ENCODE results near the gene MYH8.

Gene MYH8
- 0 reads per million in 2 donors for total RNA-seq

- no peak for DNase-seq
These were observed at the start of gene MYH8 for GRCh38 chr17:10421900-10422542. Gene MYH8 (minus strand): TSS chr17:10421950. CDS start chr17:10420227, 1,723 bp downstream.

- DNase-seq, result no peak
These were observed 47.7 kb upstream of the MYH8 start, which contains the start of gene MYH4 for GRCh38 chr17:10469459-10469858. Gene MYH4 (minus strand): TSS chr17:10469559. CDS start chr17:10466745, 2,814 bp downstream.

DNA sequence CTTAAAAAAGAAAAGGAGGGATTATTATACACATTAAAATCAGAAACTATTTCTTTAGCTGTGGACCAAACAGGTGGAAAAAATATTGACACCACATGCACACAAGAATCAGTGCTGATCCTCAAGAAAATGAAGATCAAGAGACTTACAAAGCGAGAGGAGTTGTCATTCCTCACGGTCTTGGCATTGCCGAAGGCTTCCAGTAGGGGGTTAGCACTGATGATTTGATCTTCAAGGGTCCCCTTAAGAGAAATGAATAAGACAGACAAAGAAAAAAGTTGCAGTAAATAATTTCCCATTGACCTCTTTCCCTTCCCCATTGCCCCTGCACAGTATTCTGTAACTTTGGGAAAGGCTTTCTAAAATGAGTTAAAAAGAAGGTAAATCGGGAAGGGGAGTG is 41.7 kb upstream of the MYH8 start:
- no peak for DNase-seq

- no peak for DNase-seq
These were observed 38.3 kb upstream of the MYH8 start for GRCh38 chr17:10460062-10460461.

GRCh38 chr17:10458701-10459100 is 37.0 kb upstream of the MYH8 start:
- no peak for DNase-seq

DNA sequence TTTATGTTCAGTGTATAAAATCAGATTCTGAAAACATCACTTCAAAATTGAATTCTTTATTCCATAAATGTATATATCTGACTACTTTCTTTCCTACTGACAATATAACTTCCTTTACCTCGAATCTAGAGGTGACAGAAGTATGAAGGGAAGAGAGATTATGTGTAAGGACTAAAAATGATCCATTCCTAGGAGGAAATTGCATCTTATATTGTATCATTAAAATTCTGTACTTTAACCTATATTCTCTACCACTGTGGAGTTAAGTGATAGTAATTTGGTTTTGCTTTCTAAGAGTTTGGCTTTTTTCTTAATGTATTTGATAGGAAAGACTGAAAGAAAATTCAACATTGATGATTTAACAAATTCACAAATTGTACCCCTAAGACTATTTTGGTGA is 36.2 kb upstream of the MYH8 start:
- DNase-seq, result no peak

DNA sequence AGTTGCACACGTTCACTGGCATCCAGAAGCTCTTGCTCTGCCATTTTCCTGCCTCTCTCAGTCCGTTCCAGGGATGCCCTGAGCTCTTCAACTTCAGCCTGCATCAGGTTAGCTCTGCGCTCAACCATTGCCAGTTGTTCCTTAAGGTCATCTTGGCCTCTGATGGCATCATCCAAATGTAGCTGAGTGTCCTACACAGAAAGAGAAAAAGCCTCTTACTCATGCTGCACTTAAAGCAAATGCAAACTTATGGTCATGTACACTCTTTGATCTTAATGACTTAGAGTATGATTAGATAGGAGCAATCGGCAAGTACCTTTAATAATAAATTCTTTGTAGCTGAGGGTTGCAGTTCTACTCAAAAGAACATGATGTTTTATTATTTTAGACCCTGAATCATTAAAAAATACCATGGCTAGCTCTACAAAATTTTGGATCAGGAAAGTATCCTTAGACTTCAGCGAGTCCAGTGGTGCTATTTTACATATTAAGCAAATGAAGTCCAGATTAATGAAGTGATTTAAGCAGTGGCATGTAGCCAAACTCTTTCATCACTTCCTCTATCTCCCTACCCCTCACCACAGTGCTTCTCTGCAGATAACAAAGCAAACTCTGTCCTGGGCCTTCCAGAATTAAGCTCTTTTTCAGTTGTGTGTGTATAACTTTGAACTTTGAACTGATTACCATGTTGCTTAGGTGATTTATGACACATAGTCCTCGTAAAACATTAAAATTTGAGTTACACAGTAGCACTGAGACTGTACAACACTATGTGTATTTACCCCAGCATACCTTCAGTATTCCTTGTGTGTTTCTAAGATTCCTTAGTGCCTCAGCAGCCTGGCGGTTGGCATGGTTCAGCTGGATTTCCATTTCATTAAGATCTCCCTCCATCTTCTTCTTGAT is 25.5 kb upstream of the MYH8 start:
- DNase-seq, result no peak

- DNase-seq, result no peak
These were observed 18.1 kb upstream of the MYH8 start for GRCh38 chr17:10439816-10440215.

DNA sequence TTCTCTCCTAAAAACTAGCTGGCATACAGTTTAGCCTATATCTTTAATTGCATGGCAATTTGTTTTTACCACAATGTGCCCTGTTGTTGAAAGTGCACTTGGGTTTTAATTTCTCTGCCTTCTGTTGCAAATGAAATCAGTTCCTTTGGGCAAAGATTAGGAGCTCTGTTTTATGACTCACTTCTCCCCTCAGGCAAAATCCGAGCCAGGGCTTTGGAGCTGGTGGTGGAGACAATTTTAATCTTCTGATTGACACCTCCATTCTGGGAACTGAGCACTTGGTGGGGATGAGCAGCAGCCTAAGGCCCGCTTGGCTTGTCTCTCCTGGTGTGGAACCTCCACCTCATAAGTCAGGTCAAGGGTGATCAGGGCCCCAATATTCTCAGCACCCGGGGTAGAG is 13.3 kb upstream of the MYH8 start:
- DNase-seq, result no peak

- no peak for DNase-seq
These were observed 7.8 kb upstream of the MYH8 start for GRCh38 chr17:10429421-10430045.

- DNase-seq, result no peak
These were observed 7.0 kb upstream of the MYH8 start for GRCh38 chr17:10428781-10429180.

DNA sequence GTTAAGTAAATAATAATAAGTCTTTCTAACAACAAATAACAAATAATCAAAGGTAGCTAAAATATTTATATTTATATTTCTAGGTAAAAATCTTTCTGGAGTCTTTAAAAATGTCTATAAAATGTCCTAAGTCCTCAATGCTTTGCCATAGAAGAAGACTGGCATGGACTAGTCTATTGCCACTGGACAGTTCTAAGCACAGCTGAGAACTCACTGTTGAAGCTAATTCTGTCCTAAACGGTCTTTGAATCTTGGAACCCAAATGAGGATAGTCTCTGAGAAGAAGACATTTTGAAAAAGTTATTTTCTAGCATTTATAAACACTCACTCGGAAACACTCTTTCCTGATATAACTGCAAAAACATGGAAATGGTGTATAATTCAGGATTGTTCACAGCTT is 539 bp downstream of the MYH8 start:
- no peak for DNase-seq

DNA sequence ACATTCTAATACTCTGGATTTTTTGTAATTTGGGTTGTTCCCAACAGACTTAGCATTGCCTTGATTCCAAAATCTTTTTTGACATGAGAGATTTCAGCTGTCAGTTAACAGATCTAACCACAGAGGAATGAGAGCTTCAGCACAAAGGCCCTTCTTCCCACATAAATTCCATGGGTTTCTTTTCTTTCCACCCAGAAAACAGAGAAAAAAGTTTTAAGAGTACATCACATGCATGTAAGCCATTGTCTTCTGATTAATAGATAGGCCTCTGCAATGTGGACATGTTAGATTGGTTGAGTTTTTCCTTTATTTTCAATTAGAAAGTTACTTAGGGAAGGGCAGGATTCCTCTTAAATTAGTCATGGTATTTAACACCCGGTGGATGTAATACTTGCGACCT is 939 bp downstream of the MYH8 start:
- DNase-seq, result no peak

DNA sequence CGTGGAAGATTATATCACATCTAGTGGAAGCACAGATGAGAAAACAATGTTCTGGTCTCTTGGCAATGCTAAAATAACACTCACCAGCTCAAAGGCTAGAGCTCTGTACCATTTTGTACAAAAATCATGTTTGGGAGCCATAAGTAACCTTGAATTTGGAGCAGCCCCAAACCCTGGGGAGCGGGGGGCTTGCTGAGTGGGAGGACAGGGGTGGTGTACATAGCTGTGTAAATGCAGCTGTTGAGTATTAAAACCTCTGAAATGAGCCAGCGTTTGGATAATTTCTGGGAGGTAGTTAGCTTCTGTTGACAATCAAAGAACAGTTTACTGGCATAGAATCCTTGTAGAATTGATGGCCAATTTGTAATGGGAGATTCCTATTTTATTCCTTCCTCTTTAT is 4.3 kb downstream of the MYH8 start:
- no peak for DNase-seq

DNA sequence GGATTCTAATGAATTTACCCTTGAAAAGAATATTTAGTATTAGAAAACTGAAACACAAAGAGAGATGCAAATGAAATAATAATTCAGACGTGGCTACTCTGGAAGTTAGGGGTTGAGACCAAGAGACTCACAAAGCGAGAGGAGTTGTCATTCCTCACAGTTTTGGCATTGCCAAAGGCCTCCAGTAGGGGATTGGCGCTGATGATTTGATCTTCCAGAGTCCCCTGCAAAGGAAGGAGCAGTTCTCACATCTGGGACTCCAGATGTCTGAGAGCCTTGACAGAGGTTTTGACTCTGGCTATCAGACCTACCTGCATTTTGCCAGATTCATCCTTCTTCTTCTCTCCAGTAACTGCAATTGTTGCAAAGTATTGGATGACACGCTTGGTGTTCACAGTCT is 6.6 kb downstream of the MYH8 start:
- DNase-seq, result no peak

GRCh38 chr17:10403589-10403988 is 18.2 kb downstream of the MYH8 start:
- no peak for DNase-seq

DNA sequence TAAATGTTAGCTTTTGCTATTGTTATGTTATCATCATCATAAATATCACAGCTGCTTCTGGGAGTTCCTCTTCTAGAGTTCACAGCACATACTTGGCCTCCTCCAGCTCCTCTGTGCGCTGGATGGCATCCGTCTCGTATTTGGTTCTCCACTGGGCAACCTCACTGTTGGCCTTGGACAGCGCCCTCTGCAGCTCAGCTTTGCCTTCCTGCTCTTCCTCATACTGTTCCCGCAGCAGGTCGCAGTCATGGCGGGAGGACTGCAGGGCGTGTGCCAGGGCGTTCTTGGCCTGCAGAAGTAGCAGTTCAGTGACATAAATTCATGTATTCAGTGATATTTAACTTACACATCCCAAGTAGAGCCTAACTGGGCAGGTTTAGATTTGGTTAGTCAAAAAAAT is 23.4 kb downstream of the MYH8 start:
- no peak for DNase-seq

DNA sequence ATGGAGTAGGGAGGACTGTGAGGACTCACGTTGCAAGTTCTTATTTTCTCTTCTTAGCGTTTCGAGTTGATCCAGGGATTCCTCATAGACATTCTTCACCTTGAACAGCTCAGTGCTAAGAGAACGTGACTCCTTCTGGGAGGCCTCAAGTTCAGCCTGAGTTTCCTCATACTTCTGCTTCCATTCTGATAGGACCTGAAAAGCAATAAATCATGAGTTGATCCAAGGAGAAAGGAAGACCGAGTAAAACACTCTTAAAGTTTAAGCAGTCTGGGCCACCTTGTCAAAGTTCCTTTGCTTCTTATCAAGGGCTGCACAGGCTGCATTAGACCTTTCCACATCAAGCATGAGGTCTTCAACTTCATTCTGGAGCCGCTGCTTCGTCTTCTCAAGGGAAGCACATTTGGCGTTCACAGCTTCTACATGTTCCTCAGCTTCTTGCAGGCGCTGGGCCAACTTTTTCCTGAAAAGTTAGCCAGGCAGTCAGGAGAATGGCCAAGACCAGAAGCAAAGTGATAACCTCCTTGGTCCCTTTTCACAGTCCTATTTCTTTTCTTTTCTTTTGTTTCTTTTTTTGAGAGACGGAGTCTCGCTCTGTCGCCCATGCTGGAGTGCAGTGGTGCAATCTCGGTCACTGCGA is 25.1 kb downstream of the MYH8 start:
- DNase-seq, result no peak

- DNase-seq, result no peak
These were observed 27.4 kb downstream of the MYH8 start for GRCh38 chr17:10394201-10394887.

GRCh38 chr17:10392880-10393279 is 28.9 kb downstream of the MYH8 start:
- DNase-seq, result no peak

- DNase-seq, result no peak
These were observed 35.9 kb downstream of the MYH8 start for GRCh38 chr17:10385871-10386270.

- DNase-seq, result no peak
These were observed 37.6 kb downstream of the MYH8 start for GRCh38 chr17:10384175-10384574.

Data from activated gamma-delta T cell (primary cell).